ENCODE results near the gene PLA2G4E.

Gene PLA2G4E

GRCh38 chr15:42062284-42062806 is 41.5 kb upstream of the PLA2G4E start:
- no peak for DNase-seq (ENCODE audit: low read depth)
- no peaks in the 10 kb centered on the region for H3K4me1 ChIP-seq (ENCODE audit: control insufficient read depth, insufficient read depth, low read length)

DNA sequence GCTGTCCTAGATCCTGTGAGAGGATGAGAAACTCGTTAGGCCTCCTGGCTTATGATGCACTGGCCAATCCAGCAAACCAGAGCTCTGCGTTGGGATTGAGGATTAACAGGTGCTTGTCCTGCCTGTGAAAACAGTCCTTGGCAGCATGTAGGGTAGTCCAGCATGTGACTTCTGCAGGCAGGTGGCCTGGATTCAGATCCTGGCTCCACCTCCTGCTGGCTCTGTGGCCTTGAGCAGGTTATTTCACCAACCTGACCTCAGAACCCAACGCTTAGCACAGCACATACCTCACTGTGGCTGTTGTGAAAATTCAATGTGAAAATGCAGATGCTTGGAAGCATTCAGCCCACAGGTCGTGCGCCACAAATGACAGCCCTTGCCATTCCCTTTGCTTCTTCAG is 40.0 kb upstream of the PLA2G4E start:
- Histone ChIP-seq H3K4me3 (ENCODE audit: low read length) (no peak overlapping the region), H3K36me3 (ENCODE audit: control insufficient read depth, insufficient read depth, low read length, severe bottlenecking) (no peaks in the 10 kb centered on the region), H3K9ac (ENCODE audit: low read length) (no peak overlapping the region), H3K27me3 (replicated peaks; ENCODE audit: control insufficient read depth, insufficient read depth, low read length) (peaks cover 39% of the 10 kb centered on the region), H3K4me1 (ENCODE audit: control insufficient read depth, insufficient read depth, low read length) (no peaks in the 10 kb centered on the region), H3K9me3 (ENCODE audit: control insufficient read depth, low read length) (no peaks in the 10 kb centered on the region)
- DNase-seq (ENCODE audit: low read depth) = no peak

More at GRCh38 chr15:42062284-42062806, 41.5 kb upstream of the PLA2G4E start:
- Histone ChIP-seq H3K9ac (ENCODE audit: low read length) (no peak overlapping the region), H3K4me3 (ENCODE audit: low read length) (no peak overlapping the region), H3K9me3 (ENCODE audit: control insufficient read depth, low read length) (no peaks in the 10 kb centered on the region), H3K27me3 (replicated peaks; ENCODE audit: control insufficient read depth, insufficient read depth, low read length) (peaks cover 32% of the 10 kb centered on the region), H3K36me3 (ENCODE audit: control insufficient read depth, insufficient read depth, low read length, severe bottlenecking) (no peaks in the 10 kb centered on the region)

GRCh38 chr15:42060477-42060763 is 39.6 kb upstream of the PLA2G4E start:
- no peak overlapping the region for H3K9ac ChIP-seq (ENCODE audit: low read length)
- no peaks in the 10 kb centered on the region for H3K36me3 ChIP-seq (ENCODE audit: control insufficient read depth, insufficient read depth, low read length, severe bottlenecking)
- H3K4me1 ChIP-seq (ENCODE audit: control insufficient read depth, insufficient read depth, low read length) = no peaks in the 10 kb centered on the region
- H3K9me3 ChIP-seq (ENCODE audit: control insufficient read depth, low read length) = no peaks in the 10 kb centered on the region
- no peak for DNase-seq (ENCODE audit: low read depth)
- peaks cover 37% of the 10 kb centered on the region for H3K27me3 ChIP-seq (replicated peaks; ENCODE audit: control insufficient read depth, insufficient read depth, low read length)
- no peak overlapping the region for H3K4me3 ChIP-seq (ENCODE audit: low read length)

GRCh38 chr15:42059661-42060476 is 39.0 kb upstream of the PLA2G4E start:
- H3K27me3 ChIP-seq (replicated peaks; ENCODE audit: control insufficient read depth, insufficient read depth, low read length) = peaks cover 38% of the 10 kb centered on the region
- H3K36me3 ChIP-seq (ENCODE audit: control insufficient read depth, insufficient read depth, low read length, severe bottlenecking) = no peaks in the 10 kb centered on the region
- H3K4me3 ChIP-seq (ENCODE audit: low read length) = no peak overlapping the region
- peak; percentile 68 for DNase-seq (ENCODE audit: low read depth)
- H3K4me1 ChIP-seq (ENCODE audit: control insufficient read depth, insufficient read depth, low read length) = no peaks in the 10 kb centered on the region
- no peak overlapping the region for H3K9ac ChIP-seq (ENCODE audit: low read length)
- no peaks in the 10 kb centered on the region for H3K9me3 ChIP-seq (ENCODE audit: control insufficient read depth, low read length)

GRCh38 chr15:42058791-42059190 is 37.9 kb upstream of the PLA2G4E start:
- H3K4me3 ChIP-seq (ENCODE audit: low read length) = no peak overlapping the region
- H3K9ac ChIP-seq (ENCODE audit: low read length) = no peak overlapping the region
- H3K4me1 ChIP-seq (ENCODE audit: control insufficient read depth, insufficient read depth, low read length) = no peaks in the 10 kb centered on the region
- no peaks in the 10 kb centered on the region for H3K9me3 ChIP-seq (ENCODE audit: control insufficient read depth, low read length)
- DNase-seq (ENCODE audit: low read depth) = no peak
- peaks cover 47% of the 10 kb centered on the region for H3K27me3 ChIP-seq (replicated peaks; ENCODE audit: control insufficient read depth, insufficient read depth, low read length)
- no peaks in the 10 kb centered on the region for H3K36me3 ChIP-seq (ENCODE audit: control insufficient read depth, insufficient read depth, low read length, severe bottlenecking)

DNA sequence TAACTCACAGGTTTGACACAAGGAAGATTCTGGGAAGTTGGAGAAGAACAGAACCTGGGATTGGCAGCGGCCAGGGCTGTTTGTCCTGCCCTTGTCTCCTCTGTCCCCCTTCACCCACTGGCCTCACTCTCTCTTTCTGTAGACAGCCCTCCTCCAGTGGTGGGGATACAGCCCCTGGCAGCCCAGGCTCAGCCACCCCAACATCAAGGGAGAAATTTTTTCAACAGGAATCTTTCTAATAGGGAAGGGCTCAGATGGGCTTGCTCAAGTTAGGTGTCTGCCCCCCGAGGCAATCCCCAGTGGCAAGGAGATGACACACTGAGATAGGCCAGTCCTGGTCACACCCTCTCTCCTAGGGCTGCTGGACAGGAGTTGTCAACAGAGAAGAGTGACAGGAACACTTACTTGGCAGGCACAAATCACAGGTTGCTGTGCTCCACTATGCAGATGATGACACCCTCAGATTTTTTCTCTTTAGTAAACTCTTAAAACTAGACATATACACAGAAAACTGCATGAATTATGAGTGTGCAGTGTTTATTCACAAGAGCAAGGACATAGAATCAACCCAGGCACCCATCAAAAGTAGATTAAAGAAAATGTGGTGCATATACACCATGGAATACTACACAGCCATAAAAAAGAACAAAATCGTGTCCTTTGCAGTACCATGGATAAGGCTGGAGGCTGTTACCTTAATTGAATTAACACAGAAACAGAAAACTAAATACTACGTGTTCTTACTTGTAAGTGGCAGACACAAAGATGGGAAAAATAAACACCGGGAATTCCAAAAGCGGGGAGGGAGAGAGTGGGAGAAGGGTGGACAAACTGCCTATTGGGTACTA is 37.2 kb upstream of the PLA2G4E start:
- Histone ChIP-seq H3K4me3 (ENCODE audit: low read length) (no peak overlapping the region), H3K9me3 (ENCODE audit: control insufficient read depth, low read length) (no peaks in the 10 kb centered on the region), H3K9ac (ENCODE audit: low read length) (no peak overlapping the region), H3K4me1 (ENCODE audit: control insufficient read depth, insufficient read depth, low read length) (no peaks in the 10 kb centered on the region), H3K27me3 (replicated peaks; ENCODE audit: control insufficient read depth, insufficient read depth, low read length) (peaks cover 52% of the 10 kb centered on the region), H3K36me3 (ENCODE audit: control insufficient read depth, insufficient read depth, low read length, severe bottlenecking) (no peaks in the 10 kb centered on the region)
- DNase-seq (ENCODE audit: low read depth) = no peak

- no peaks in the 10 kb centered on the region for H3K36me3 ChIP-seq (ENCODE audit: control insufficient read depth, insufficient read depth, low read length, severe bottlenecking)
- peak; percentile 66 for DNase-seq (ENCODE audit: low read depth)
- H3K4me3 ChIP-seq (ENCODE audit: low read length) = no peak overlapping the region
- H3K9ac ChIP-seq (ENCODE audit: low read length) = no peak overlapping the region
- no peaks in the 10 kb centered on the region for H3K4me1 ChIP-seq (ENCODE audit: control insufficient read depth, insufficient read depth, low read length)
- no peaks in the 10 kb centered on the region for H3K9me3 ChIP-seq (ENCODE audit: control insufficient read depth, low read length)
- H3K27me3 ChIP-seq (replicated peaks; ENCODE audit: control insufficient read depth, insufficient read depth, low read length) = peaks cover 49% of the 10 kb centered on the region
Measured at GRCh38 chr15:42056934-42057798, 36.3 kb upstream of the PLA2G4E start.

DNA sequence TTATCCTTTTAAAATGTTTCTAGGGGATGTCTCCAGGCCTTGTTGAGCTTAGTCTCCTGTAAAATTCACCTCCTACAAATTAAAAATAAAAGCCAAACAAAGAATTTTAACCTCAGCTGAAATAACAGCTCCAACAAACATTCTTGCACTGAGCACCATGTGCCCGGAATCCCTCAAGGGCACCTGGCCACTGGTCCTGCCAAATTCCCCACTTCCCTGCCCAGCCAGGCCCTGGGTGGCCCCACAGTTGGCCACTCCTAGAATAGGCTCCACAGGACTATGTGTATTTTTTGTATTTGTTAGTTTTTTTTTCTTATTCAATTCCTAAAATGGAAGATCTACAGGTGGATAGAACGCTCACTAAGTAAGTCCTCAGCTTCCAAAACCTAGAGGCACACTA is 33.1 kb upstream of the PLA2G4E start:
- Histone ChIP-seq H3K4me3 (ENCODE audit: low read length) (no peak overlapping the region), H3K36me3 (ENCODE audit: control insufficient read depth, insufficient read depth, low read length, severe bottlenecking) (no peaks in the 10 kb centered on the region), H3K9ac (ENCODE audit: low read length) (no peak overlapping the region), H3K27me3 (replicated peaks; ENCODE audit: control insufficient read depth, insufficient read depth, low read length) (peaks cover 53% of the 10 kb centered on the region), H3K9me3 (ENCODE audit: control insufficient read depth, low read length) (no peaks in the 10 kb centered on the region), H3K4me1 (ENCODE audit: control insufficient read depth, insufficient read depth, low read length) (no peaks in the 10 kb centered on the region)
- no peak for DNase-seq (ENCODE audit: low read depth)

DNA sequence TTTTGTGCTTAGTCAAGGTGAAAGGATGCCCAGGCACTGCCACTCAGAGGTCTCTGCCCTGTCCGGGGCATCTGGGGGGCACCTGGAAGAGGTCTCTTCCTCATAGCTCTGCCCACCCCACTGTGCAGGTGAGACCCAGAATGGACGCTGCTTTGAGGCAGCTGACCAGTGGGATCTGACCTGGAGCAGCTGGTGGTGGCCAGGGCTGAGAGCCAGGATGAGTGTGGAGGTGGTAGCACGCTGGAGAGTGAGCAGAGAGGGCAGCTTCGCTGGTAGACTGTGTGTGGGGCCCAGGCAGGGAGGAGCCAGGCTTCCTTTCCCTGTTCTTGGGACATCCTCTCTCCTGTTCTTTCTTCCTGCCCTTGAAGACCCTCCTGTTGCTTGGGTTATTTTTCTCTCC is 32.2 kb upstream of the PLA2G4E start:
- H3K9me3 ChIP-seq (ENCODE audit: control insufficient read depth, low read length) = no peaks in the 10 kb centered on the region
- peaks cover 58% of the 10 kb centered on the region for H3K27me3 ChIP-seq (replicated peaks; ENCODE audit: control insufficient read depth, insufficient read depth, low read length)
- no peak for DNase-seq (ENCODE audit: low read depth)
- no peaks in the 10 kb centered on the region for H3K36me3 ChIP-seq (ENCODE audit: control insufficient read depth, insufficient read depth, low read length, severe bottlenecking)
- no peak overlapping the region for H3K4me3 ChIP-seq (ENCODE audit: low read length)
- H3K4me1 ChIP-seq (ENCODE audit: control insufficient read depth, insufficient read depth, low read length) = no peaks in the 10 kb centered on the region
- H3K9ac ChIP-seq (ENCODE audit: low read length) = no peak overlapping the region

DNA sequence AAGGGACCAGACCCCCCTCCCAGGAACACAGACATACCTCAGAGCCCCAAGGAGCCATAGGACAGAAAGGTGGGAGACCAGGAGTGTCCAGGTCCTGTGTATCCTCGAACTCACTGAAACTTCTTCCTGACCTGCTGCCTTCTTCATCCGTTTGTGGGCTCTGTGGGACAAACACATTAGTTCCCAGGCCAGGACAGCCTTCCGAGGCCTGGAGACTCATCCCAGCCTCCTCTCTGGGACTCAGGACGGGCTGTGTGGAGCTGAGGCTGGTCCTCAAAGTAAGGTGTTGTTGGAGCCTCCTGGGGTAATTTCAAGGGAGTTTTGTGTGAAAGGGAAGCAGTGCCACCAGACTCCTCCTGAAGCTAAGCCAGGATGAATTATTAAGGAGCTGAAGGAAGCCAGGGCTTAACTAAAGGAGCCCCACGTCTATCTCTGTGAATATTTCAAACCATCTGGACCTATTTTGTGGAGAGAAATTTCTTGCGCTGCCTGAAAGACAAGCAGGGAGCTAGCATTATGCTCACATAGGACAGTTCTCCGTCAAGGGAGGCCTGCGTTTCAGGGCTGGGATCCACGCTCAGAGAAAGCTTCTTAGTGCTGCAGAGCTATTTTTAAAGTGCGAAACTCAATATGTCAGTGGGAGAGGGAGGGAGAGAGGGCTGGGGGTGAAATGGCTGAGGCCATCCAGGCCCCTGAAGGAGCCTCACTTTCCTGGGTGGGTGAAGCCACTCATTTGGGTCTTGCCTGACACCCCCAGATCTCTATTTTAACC is 29.8 kb upstream of the PLA2G4E start:
- no peak for DNase-seq (ENCODE audit: low read depth)
- no peaks in the 10 kb centered on the region for H3K4me1 ChIP-seq (ENCODE audit: control insufficient read depth, insufficient read depth, low read length)
- no peaks in the 10 kb centered on the region for H3K36me3 ChIP-seq (ENCODE audit: control insufficient read depth, insufficient read depth, low read length, severe bottlenecking)
- H3K9me3 ChIP-seq (ENCODE audit: control insufficient read depth, low read length) = no peaks in the 10 kb centered on the region
- H3K9ac ChIP-seq (ENCODE audit: low read length) = no peak overlapping the region
- peaks cover 62% of the 10 kb centered on the region for H3K27me3 ChIP-seq (replicated peaks; ENCODE audit: control insufficient read depth, insufficient read depth, low read length)
- H3K4me3 ChIP-seq (ENCODE audit: low read length) = no peak overlapping the region

Measured in adipocyte (in vitro differentiated cells).